ENCODE measurements around the gene TACSTD2.

Gene TACSTD2

DNA sequence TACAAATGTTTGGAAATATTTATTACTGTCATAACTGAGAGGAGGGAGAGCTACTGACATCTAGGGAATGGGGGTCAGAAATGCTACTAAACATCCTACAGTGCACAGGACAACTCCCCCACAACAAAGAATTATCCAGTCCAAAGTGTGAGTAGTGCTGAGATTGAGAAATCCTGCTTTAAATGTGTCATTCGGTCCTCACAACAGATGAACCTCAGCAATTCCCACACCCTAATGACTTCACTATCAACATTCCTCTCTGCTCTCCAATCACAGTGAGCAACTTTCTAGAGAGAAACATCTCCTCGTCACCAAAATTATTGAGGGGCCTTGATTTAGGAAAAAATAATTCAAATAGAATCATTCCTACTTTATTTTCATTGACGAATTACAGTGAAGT, 48.5 kb downstream of the TACSTD2 start:
- no peak overlapping the region for H3K4me3 ChIP-seq (ENCODE audit: low read depth, low read length)
- TF ChIP-seq, protein P1, sequence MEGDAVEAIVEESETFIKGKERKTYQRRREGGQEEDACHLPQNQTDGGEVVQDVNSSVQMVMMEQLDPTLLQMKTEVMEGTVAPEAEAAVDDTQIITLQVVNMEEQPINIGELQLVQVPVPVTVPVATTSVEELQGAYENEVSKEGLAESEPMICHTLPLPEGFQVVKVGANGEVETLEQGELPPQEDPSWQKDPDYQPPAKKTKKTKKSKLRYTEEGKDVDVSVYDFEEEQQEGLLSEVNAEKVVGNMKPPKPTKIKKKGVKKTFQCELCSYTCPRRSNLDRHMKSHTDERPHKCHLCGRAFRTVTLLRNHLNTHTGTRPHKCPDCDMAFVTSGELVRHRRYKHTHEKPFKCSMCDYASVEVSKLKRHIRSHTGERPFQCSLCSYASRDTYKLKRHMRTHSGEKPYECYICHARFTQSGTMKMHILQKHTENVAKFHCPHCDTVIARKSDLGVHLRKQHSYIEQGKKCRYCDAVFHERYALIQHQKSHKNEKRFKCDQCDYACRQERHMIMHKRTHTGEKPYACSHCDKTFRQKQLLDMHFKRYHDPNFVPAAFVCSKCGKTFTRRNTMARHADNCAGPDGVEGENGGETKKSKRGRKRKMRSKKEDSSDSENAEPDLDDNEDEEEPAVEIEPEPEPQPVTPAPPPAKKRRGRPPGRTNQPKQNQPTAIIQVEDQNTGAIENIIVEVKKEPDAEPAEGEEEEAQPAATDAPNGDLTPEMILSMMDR (IDR thresholded peaks at IDR 0.05; ENCODE audit: borderline replicate concordance, insufficient read depth, low read depth, low read length): no peak
